GM19455 (cell line): ENCODE data around the gene PRRT2.
"Not testable (repeated sequence)": the region's sequence is repeated elsewhere in the genome, so short reads cannot be mapped to it uniquely, and the experiment has no call there.

Source experiments
- ATAC-seq: cut with Tn5 transposase; IDR thresholded peaks from one replicate; pipeline ENCODE4 v1.9.1; 2021; ENCODE audit not compliant: unreplicated experiment

Gene PRRT2

GRCh38 chr16:29811896-29812665 is at the start of gene PRRT2:
TSS of gene PRRT2 (plus strand) at chr16:29812193. CDS start at chr16:29813055, 862 bp downstream.
- ATAC-seq = no peak

- ATAC-seq = no peak
These were observed 48.7 kb upstream of the PRRT2 start for GRCh38 chr16:29763326-29763725.

- no peak for ATAC-seq
These were observed 46.6 kb upstream of the PRRT2 start for GRCh38 chr16:29765167-29766032.

GRCh38 chr16:29766571-29766970 is 45.4 kb upstream of the PRRT2 start:
- ATAC-seq = no peak

- ATAC-seq = no peak
These were observed 44.9 kb upstream of the PRRT2 start for GRCh38 chr16:29767062-29767461.

- no peak for ATAC-seq
These were observed 42.5 kb upstream of the PRRT2 start for GRCh38 chr16:29769507-29769906.

GRCh38 chr16:29770250-29770929 is 41.6 kb upstream of the PRRT2 start:
- ATAC-seq = no peak

- ATAC-seq = not testable (repeated sequence)
These were observed 39.7 kb upstream of the PRRT2 start for GRCh38 chr16:29772330-29772729.

GRCh38 chr16:29774730-29775129 is 37.3 kb upstream of the PRRT2 start:
- ATAC-seq = no peak

GRCh38 chr16:29775742-29776408 is 36.1 kb upstream of the PRRT2 start:
- no peak for ATAC-seq

GRCh38 chr16:29777576-29778350 is 34.2 kb upstream of the PRRT2 start, which contains the start of gene ZG16:
TSS of gene ZG16 (plus strand) at chr16:29778256. CDS start at chr16:29779267, 1,011 bp downstream.
- ATAC-seq = no peak

GRCh38 chr16:29779474-29779873 is 32.5 kb upstream of the PRRT2 start:
- ATAC-seq = no peak

- ATAC-seq = not testable (repeated sequence)
These were observed 28.7 kb upstream of the PRRT2 start for GRCh38 chr16:29783094-29783953.

- no peak for ATAC-seq
These were observed 27.8 kb upstream of the PRRT2 start for GRCh38 chr16:29784157-29784556.

- ATAC-seq = no peak
These were observed 27.0 kb upstream of the PRRT2 start for GRCh38 chr16:29784901-29785500.

- not testable (repeated sequence) for ATAC-seq
These were observed 24.8 kb upstream of the PRRT2 start for GRCh38 chr16:29787155-29787554.

GRCh38 chr16:29789775-29790182 is 22.2 kb upstream of the PRRT2 start:
- ATAC-seq = no peak

- ATAC-seq = peak; percentile 89
These were observed 21.6 kb upstream of the PRRT2 start, which contains the start of gene KIF22 for GRCh38 chr16:29790183-29790948. TSS of gene KIF22 (plus strand) at chr16:29790751. CDS start at chr16:29790760, 9 bp downstream.
